IMR-90 (cell line): Measurements from ENCODE around the gene UBL7. TPM values are rescaled to one million over a fixed set of nuclear protein-coding genes. Genes with fewer than 3 reads are reported as not detected.

Source experiments
- ATAC-seq: fragments of 200-7000 bp; cut with Tn5 transposase; 2 replicates; pipeline ENCODE4 v1.9.1; 2020; ENCODE audit warnings: low read depth, mild to moderate bottlenecking, moderate library complexity
- BruUV-seq: library from RNA; stranded (reverse); fragments of 400-500 nt; replicated peaks from 2 replicates; lab custom pipeline; 2021; lab: Mats Ljungman, UMichigan
- CTCF ChIA-PET: fragments of 300-600 bp; formaldehyde crosslinking; extraction: SDS; loops from one replicate; lab custom pipeline; 2021; ENCODE audit warnings: antibody characterized with exemption; lab: Yijun Ruan, JAX
- POLR2A ChIA-PET: fragments of 300-600 bp; sonication (Branson Sonifier 250); formaldehyde crosslinking; loops from one replicate; lab custom pipeline; 2022; ENCODE audit warnings: antibody characterized with exemption; ENCODE audit not compliant: unreplicated experiment; lab: Charles Lee
- DNase-seq: peaks from one replicate; pipeline ENCODE4 v3.0.0; 2013
- H2AFZ ChIP-seq: replicated peaks from 2 replicates; pipeline ENCODE3; 2013; ENCODE audit warnings: low read length, mild to moderate bottlenecking; ENCODE audit not compliant: poor library complexity
- H2AK5ac ChIP-seq: 2 replicates; pipeline ENCODE4 v1.6.1; 2013; ENCODE audit warnings: low read depth, low read length, inconsistent platforms
- H2AK9ac ChIP-seq: replicated peaks from 2 replicates; pipeline ENCODE3; 2013; ENCODE audit warnings: mild to moderate bottlenecking, low read depth, low read length, moderate library complexity; ENCODE audit not compliant: poor library complexity
- H2BK120ac ChIP-seq: 2 replicates; pipeline ENCODE4 v1.6.1; 2013; ENCODE audit warnings: low read depth, low read length, inconsistent platforms
- H2BK15ac ChIP-seq: 3 replicates; pipeline ENCODE4 v1.6.1; 2013; ENCODE audit warnings: low read depth, low read length, inconsistent platforms
- H2BK20ac ChIP-seq: 2 replicates; pipeline ENCODE4 v1.6.1; 2013; ENCODE audit warnings: low read depth, mild to moderate bottlenecking, inconsistent platforms, low read length, moderate library complexity
- H2BK5ac ChIP-seq: 2 replicates; pipeline ENCODE4 v1.6.1; 2013; ENCODE audit warnings: mild to moderate bottlenecking, low read depth, low read length, inconsistent platforms; ENCODE audit not compliant: poor library complexity, severe bottlenecking
- H3K14ac ChIP-seq: replicated peaks from 2 replicates; pipeline ENCODE4 v1.6.1; 2013; ENCODE audit warnings: low read depth, low read length, inconsistent platforms
- H3K18ac ChIP-seq: 2 replicates; pipeline ENCODE4 v1.6.1; 2013; ENCODE audit warnings: low read depth, low read length, control low read depth
- H3K23ac ChIP-seq: 2 replicates; pipeline ENCODE4 v1.6.1; 2013; ENCODE audit warnings: low read depth, low read length, inconsistent platforms
- H3K27ac ChIP-seq: 2 replicates; pipeline ENCODE4 v1.5.1; 2013; ENCODE audit warnings: mild to moderate bottlenecking, control low read depth, low read length; ENCODE audit not compliant: insufficient read depth
- H3K27me3 ChIP-seq: 2 replicates; pipeline ENCODE4 v1.6.1; 2013; ENCODE audit warnings: low read length; ENCODE audit not compliant: control insufficient read depth, insufficient read depth
- H3K36me3 ChIP-seq: 2 replicates; pipeline ENCODE4 v1.6.1; 2013; ENCODE audit warnings: low read length, mixed read lengths; ENCODE audit not compliant: control insufficient read depth, insufficient read depth
- H3K4ac ChIP-seq: 2 replicates; pipeline ENCODE4 v1.6.1; 2013; ENCODE audit warnings: low read depth, low read length, inconsistent platforms
- H3K4me1 ChIP-seq: 2 replicates; pipeline ENCODE4 v1.6.1; 2013; ENCODE audit warnings: low read length, mixed read lengths; ENCODE audit not compliant: control insufficient read depth, insufficient read depth
- H3K4me2 ChIP-seq: 2 replicates; pipeline ENCODE4 v1.6.1; 2013; ENCODE audit warnings: low read depth, mild to moderate bottlenecking, control low read depth, low read length, moderate library complexity
- H3K4me3 ChIP-seq: 2 replicates; pipeline ENCODE4 v1.5.1; 2013; ENCODE audit warnings: low read depth, mild to moderate bottlenecking, control low read depth, low read length, moderate library complexity; ENCODE audit not compliant: insufficient read depth
- H3K56ac ChIP-seq: 2 replicates; pipeline ENCODE4 v1.6.1; 2013; ENCODE audit warnings: low read length, inconsistent platforms; ENCODE audit not compliant: insufficient read depth; ENCODE audit errors: extremely low read depth
- H3K79me1 ChIP-seq, 2 experiments: 2 replicates each; pipeline ENCODE4 v1.6.1; 2013; ENCODE audit warnings: low read length in 2 of 2, inconsistent platforms in 1 of 2, low read depth in 1 of 2
- H3K9ac ChIP-seq: 2 replicates; pipeline ENCODE4 v1.6.1; 2013; ENCODE audit warnings: low read depth, low read length, control low read depth
- H3K9me1 ChIP-seq: 2 replicates; pipeline ENCODE4 v1.6.1; 2013; ENCODE audit warnings: low read length, inconsistent platforms; ENCODE audit not compliant: insufficient read depth
- H3K9me3 ChIP-seq: 2 replicates; pipeline ENCODE4 v1.6.1; 2013; ENCODE audit warnings: low read length; ENCODE audit not compliant: control insufficient read depth, insufficient read depth
- H4K20me1 ChIP-seq: 2 replicates; pipeline ENCODE4 v1.6.1; 2013; ENCODE audit warnings: low read length, inconsistent platforms; ENCODE audit not compliant: insufficient read depth
- H4K5ac ChIP-seq: 2 replicates; pipeline ENCODE4 v1.6.1; 2013; ENCODE audit warnings: mild to moderate bottlenecking, low read depth, low read length, control low read depth
- H4K8ac ChIP-seq, 2 experiments: 2 replicates each; pipeline ENCODE4 v1.6.1; 2013; ENCODE audit warnings: low read depth in 2 of 2, low read length in 2 of 2, control low read depth in 1 of 2, inconsistent platforms in 1 of 2
- H4K91ac ChIP-seq: 2 replicates; pipeline ENCODE4 v1.6.1; 2013; ENCODE audit warnings: low read depth, low read length, inconsistent platforms; ENCODE audit not compliant: insufficient read depth
- BHLHE40 ChIP-seq: fragments of 150-350 bp; IDR thresholded peaks from 2 replicates; pipeline ENCODE4 v1.6.1; 2016; ENCODE audit warnings: mild to moderate bottlenecking, low read depth, low read length
- CEBPB ChIP-seq: IDR thresholded peaks from 2 replicates; pipeline ENCODE4 v1.6.1; 2012; ENCODE audit warnings: low read depth, low read length, improper control_type of control experiment
- CTCF ChIP-seq: conservative IDR thresholded peaks from 2 replicates; pipeline ENCODE4 v1.5.1; 2012; ENCODE audit warnings: mild to moderate bottlenecking, low read depth, low read length, improper control_type of control experiment
- FOS ChIP-seq: fragments of 150-350 bp; IDR thresholded peaks from 2 replicates; pipeline ENCODE4 v1.6.1; 2016; ENCODE audit warnings: low read depth, low read length
- MAZ ChIP-seq: IDR thresholded peaks from 2 replicates; pipeline ENCODE4 v1.6.1; 2012; ENCODE audit warnings: low read depth, mild to moderate bottlenecking, low read length, improper control_type of control experiment, moderate library complexity, borderline replicate concordance
- NFE2L2 ChIP-seq: fragments of 150-350 bp; IDR thresholded peaks from 2 replicates; pipeline ENCODE4 v1.6.1; 2016; ENCODE audit warnings: low read depth, mild to moderate bottlenecking, low read length
- RAD21 ChIP-seq: IDR thresholded peaks from 2 replicates; pipeline ENCODE4 v1.6.1; 2012; ENCODE audit warnings: low read length, improper control_type of control experiment
- RFX5 ChIP-seq: IDR thresholded peaks from 2 replicates; pipeline ENCODE4 v1.8.0; 2012; ENCODE audit warnings: low read depth, mild to moderate bottlenecking, low read length, moderate library complexity
- WGBS, 2 experiments: methylation state at CpG; one replicate each; pipeline versions ENCODE4 v1.1.5 to v1.1.7; 2013; ENCODE audit warnings: missing lambda C conversion rate in 2 of 2; ENCODE audit not compliant: insufficient read length in 1 of 2; ENCODE audit errors: extremely low coverage in 2 of 2; 5-methylcytosine and 5-hydroxymethylcytosine counted together
- dilution Hi-C: fragments of 300-500 bp; cut with HindIII; formaldehyde crosslinking; loops from one replicate; pipeline ENCODE4 v1.14.3; 2018; ENCODE audit warnings: low sequenced_read_pairs; ENCODE audit not compliant: unreplicated experiment
- in situ Hi-C: fragments of 300-500 bp; cut with MboI; formaldehyde crosslinking; loops from 3 replicates; pipeline ENCODE4 v1.14.3; 2019; ENCODE audit warnings: low sequenced_read_pairs, inconsistent platforms, mixed read lengths
- intact Hi-C: fragments of 100-400 bp; cut with micrococcal nuclease; formaldehyde crosslinking; loops from 2 replicates; pipeline ENCODE4 v1.10.0; 2022
- polyA plus RNA-seq, 3 experiments: library from polyadenylated mRNA; depleted of rRNA; stranded (reverse); fragments of >200 nt; gene quantifications; 2 replicates each; pipeline ENCODE4 v1.2.3, GENCODE V29; 2012; ENCODE audit warnings: low replicate concordance in 1 of 3
- total RNA-seq: library from RNA; depleted of rRNA; stranded (reverse); fragments of >200 nt; gene quantifications from 2 replicates; pipeline ENCODE4 v1.2.3, GENCODE V29; 2012

The UBL7 gene
- total and polyA plus RNA-seq, 2 of the 4 experiments (the other 2 are of a cell fraction), result 68.1 to 78.4 TPM

- BruUV-seq, result no TSS peak
- peak overlapping the region; percentile 18; the same call in 2 of the 3 replicates for H2BK15ac ChIP-seq
- peaks cover 21 to 94% of the 10 kb centered on the region in 2 experiments; a peak in 3 of 4 replicates for H3K79me1 ChIP-seq
- peak overlapping the region; percentile 90 for H4K91ac ChIP-seq
- DNase-seq (no peak), ATAC-seq (no peak)
- H2BK120ac ChIP-seq, result peak overlapping the region; percentile 82
- dilution Hi-C loops (no loop called here), intact Hi-C loops (loop anchor here (2.0 kb wide), 1 partner anchor 15 kb away; no protein-coding TSS in a partner anchor), in situ Hi-C loops (no loop called here)
- H3K27me3 ChIP-seq, result no peaks in the 10 kb centered on the region
- H3K56ac ChIP-seq, result no peak overlapping the region
- H2AFZ ChIP-seq, result peak overlapping the region; percentile 9
- H2BK20ac ChIP-seq, result peak overlapping the region; percentile 80
- no peak overlapping the region for H3K4me3 ChIP-seq
- H3K4me1 ChIP-seq, result peaks cover 48% of the 10 kb centered on the region
- 78% methylated on average over 3 of the region's 20 CpGs; no CpG with 5 or more reads in 1 of the 2 experiments for WGBS, 2 experiments
- peak overlapping the region; percentile 91 for H3K4ac ChIP-seq
- H4K5ac ChIP-seq, result peak overlapping the region; percentile 12; the same call in 1 of the 2 replicates
- TF ChIP-seq FOS, result no peak
- no peak for TF ChIP-seq CEBPB
- no peak for TF ChIP-seq RFX5
- no peak for TF ChIP-seq CTCF
- TF ChIP-seq NFE2L2, result no peak
- no peak for TF ChIP-seq BHLHE40
- no peak for TF ChIP-seq RAD21
- TF ChIP-seq MAZ, result no peak
- peak overlapping the region; percentile 76; the same call in 1 of the 2 replicates for H3K23ac ChIP-seq
- no peaks in the 10 kb centered on the region for H3K9me3 ChIP-seq
- peak overlapping the region; percentile 78 for H2AK9ac ChIP-seq
- ChIA-PET CTCF (no interaction called here), POLR2A (no interaction called here)
- H4K8ac ChIP-seq, result peak overlapping the region; percentile 60 to 61; a peak in 3 of 4 replicates
- peaks cover 49% of the 10 kb centered on the region for H3K9me1 ChIP-seq
- H3K36me3 ChIP-seq, result no peaks in the 10 kb centered on the region
- H3K18ac ChIP-seq, result peak overlapping the region; percentile 22; the same call in 1 of the 2 replicates
- H2AK5ac ChIP-seq, result peak overlapping the region; percentile 97
- peak overlapping the region; percentile 95 for H3K14ac ChIP-seq
- H2BK5ac ChIP-seq, result peak overlapping the region; percentile 90
- no peak overlapping the region for H3K9ac ChIP-seq
- no peak overlapping the region for H3K27ac ChIP-seq
- H4K20me1 ChIP-seq, result peaks cover under 1% of the 10 kb centered on the region; the same call in 1 of the 2 replicates
- no peak overlapping the region for H3K4me2 ChIP-seq
Observed at GRCh38 chr15:74421302-74422245, 39.4 kb downstream of the UBL7 start.
